BJ (cell line): ENCODE results near the gene TAS1R1. TPM values are rescaled to one million over a fixed set of nuclear protein-coding genes. Genes with fewer than 3 reads are reported as not detected.

Source experiments
- CTCF ChIA-PET: fragments of 350-600 bp; formaldehyde crosslinking; extraction: SDS; loops from one replicate; lab custom pipeline; 2021; ENCODE audit warnings: antibody characterized with exemption, inconsistent platforms; lab: Yijun Ruan, JAX
- POLR2A ChIA-PET: fragments of 300-600 bp; sonication (Branson Sonifier 250); formaldehyde crosslinking; extraction: SDS; loops from one replicate; lab custom pipeline; 2021; ENCODE audit warnings: antibody characterized with exemption; lab: Charles Lee
- DNase-seq: peaks from one replicate; pipeline ENCODE4 v3.0.0-alpha.2; 2011; ENCODE audit warnings: low read depth
- H3K27me3 ChIP-seq: 2 replicates; pipeline ENCODE4 v1.6.0; 2011; ENCODE audit warnings: low read length; ENCODE audit not compliant: control insufficient read depth, insufficient read depth
- H3K36me3 ChIP-seq: 2 replicates; pipeline ENCODE4 v1.5.1; 2011; ENCODE audit warnings: low read length; ENCODE audit not compliant: control insufficient read depth, insufficient read depth
- H3K4me3 ChIP-seq: 2 replicates; pipeline ENCODE4 v1.5.1; 2011; ENCODE audit warnings: low read depth, mild to moderate bottlenecking, control low read depth, low read length
- polyA plus RNA-seq: library from polyadenylated mRNA; depleted of rRNA; stranded (reverse); fragments of >200 nt; gene quantifications from 2 replicates; pipeline ENCODE4 v1.2.3, GENCODE V29; 2011
- TF ChIP-seq, protein P1 (sequence below): IDR thresholded peaks from 2 replicates; pipeline ENCODE4 v1.5.1; 2011; ENCODE audit warnings: low read depth, mild to moderate bottlenecking, control low read depth, inconsistent platforms, low read length, moderate library complexity; ENCODE audit not compliant: insufficient read depth

The TAS1R1 gene
- polyA plus RNA-seq, 1 experiment, result 0.25 TPM

DNA sequence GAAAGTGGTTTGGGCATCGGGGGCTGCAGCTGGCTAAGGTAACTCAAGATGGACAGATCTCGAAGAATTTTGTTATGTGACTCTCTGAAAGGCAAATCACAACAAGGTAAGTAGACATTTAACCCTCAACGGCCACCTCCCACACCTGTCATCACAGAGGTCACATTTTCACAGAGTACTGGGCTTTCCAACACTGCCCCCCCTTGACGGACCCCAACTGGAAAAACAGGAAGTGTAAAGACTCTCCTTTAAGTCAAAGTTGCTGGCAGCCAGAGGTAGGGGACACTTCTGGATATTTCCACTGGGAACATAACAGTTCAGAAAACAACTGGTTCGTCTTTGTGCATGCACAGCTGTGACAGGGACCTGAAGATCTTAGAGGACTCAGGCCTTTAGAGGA lies 23.1 kb upstream of the TAS1R1 start:
- ChIA-PET CTCF (no interaction called here), POLR2A (no interaction called here)
- Histone ChIP-seq H3K27me3 (no peaks in the 10 kb centered on the region), H3K4me3 (no peak overlapping the region), H3K36me3 (peaks cover 21% of the 10 kb centered on the region)
- no peak for DNase-seq
- TF ChIP-seq, protein P1, sequence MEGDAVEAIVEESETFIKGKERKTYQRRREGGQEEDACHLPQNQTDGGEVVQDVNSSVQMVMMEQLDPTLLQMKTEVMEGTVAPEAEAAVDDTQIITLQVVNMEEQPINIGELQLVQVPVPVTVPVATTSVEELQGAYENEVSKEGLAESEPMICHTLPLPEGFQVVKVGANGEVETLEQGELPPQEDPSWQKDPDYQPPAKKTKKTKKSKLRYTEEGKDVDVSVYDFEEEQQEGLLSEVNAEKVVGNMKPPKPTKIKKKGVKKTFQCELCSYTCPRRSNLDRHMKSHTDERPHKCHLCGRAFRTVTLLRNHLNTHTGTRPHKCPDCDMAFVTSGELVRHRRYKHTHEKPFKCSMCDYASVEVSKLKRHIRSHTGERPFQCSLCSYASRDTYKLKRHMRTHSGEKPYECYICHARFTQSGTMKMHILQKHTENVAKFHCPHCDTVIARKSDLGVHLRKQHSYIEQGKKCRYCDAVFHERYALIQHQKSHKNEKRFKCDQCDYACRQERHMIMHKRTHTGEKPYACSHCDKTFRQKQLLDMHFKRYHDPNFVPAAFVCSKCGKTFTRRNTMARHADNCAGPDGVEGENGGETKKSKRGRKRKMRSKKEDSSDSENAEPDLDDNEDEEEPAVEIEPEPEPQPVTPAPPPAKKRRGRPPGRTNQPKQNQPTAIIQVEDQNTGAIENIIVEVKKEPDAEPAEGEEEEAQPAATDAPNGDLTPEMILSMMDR, result no peak

- TF ChIP-seq, protein P1, result no peak
- no peak for DNase-seq
- POLR2A ChIA-PET, result no interaction called here
- Histone ChIP-seq H3K36me3 (peaks cover 13% of the 10 kb centered on the region), H3K27me3 (no peaks in the 10 kb centered on the region), H3K4me3 (no peak overlapping the region)
- CTCF ChIA-PET, result interaction anchor here (0.9 to 1.3 kb wide), 2 partner anchors 107 to 112 kb away, joined by 3 read pairs; no protein-coding TSS in a partner anchor
These were observed 20.8 kb upstream of the TAS1R1 start for GRCh38 chr1:6534248-6534822.

DNA sequence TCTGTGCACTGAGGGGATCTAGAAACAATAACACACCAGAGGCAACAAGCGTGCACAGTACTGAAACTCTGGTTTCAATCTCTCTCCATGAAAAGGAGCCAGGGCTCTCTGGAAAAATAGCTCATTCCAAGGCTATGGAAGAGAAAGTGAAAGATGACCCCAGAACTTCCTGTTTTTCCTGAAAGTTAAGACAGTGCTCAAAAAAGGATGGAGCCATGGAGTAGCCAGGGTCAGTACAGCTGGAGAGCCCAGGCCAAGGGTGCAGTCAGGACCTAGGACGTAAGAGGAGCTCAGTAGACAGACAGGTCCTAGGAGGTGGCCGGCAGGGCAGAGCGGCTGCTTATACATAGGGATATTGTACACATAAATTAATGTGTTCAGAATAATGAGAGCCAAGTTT lies 19.9 kb upstream of the TAS1R1 start:
- Histone ChIP-seq H3K36me3 (peaks cover 13% of the 10 kb centered on the region), H3K4me3 (no peak overlapping the region), H3K27me3 (no peaks in the 10 kb centered on the region)
- TF ChIP-seq, protein P1, result no peak
- POLR2A ChIA-PET, result no interaction called here
- no peak for DNase-seq
- CTCF ChIA-PET, result interaction anchor here (0.9 to 1.3 kb wide), 4 partner anchors 11 to 111 kb away, joined by 3 to 4 read pairs (median 3); no protein-coding TSS in a partner anchor

DNA sequence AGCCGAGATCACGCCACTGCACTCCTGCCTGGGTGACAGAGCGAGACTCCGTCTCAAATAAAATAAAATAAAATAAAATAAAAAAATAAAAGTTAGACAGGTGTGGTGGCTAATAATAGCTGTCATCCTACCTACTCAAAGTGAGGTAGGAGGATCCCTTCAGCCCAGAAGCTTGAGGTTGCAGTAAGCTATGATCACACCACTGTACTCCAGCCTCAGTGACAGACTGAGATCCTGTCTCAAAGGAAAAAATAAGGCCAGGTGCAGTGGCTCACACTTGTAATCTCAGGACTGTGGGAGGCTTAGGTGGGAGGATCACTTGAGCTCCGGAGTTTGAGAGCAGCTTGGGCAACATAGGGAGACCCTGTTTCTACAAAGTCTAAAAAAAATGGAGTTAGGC lies 18.8 kb upstream of the TAS1R1 start:
- ChIA-PET POLR2A (no interaction called here), CTCF (interaction anchor here (1.0 to 1.9 kb wide), 4 partner anchors 9 to 18 kb away, joined by 3 to 10 read pairs (median 6); partner anchors contain the start of gene NOL9)
- no peaks in the 10 kb centered on the region for H3K27me3 ChIP-seq
- TF ChIP-seq, protein P1, result no peak
- no peak for DNase-seq
- H3K4me3 ChIP-seq, result no peak overlapping the region
- peaks cover 9% of the 10 kb centered on the region for H3K36me3 ChIP-seq

DNA sequence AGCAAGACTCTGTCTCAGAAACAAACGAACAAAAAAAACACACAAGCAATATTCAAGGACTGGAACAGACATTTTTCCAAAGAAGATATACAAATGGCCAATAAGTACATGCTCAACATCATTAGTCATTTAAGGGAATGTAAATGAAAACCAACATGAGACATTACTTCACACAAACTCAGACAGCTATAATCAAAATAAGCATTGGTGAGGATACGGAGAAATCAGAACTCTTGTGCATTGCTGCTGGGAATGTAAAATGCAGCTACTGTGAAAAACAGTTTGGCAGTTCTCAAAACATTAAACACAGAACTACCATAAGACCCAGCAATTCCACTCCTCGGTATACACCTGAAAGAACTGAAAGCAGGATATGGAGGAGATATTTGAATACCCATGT lies 16.2 kb upstream of the TAS1R1 start:
- TF ChIP-seq, protein P1, result no peak
- H3K36me3 ChIP-seq, result peaks cover 2% of the 10 kb centered on the region; the same call in 1 of the 2 replicates
- H3K4me3 ChIP-seq, result no peak overlapping the region
- ChIA-PET POLR2A (no interaction called here), CTCF (interaction anchor here (1.3 to 1.5 kb wide), 3 partner anchors 16 to 108 kb away, joined by 4 to 6 read pairs (median 5); partner anchors contain the start of genes NOL9 and TAS1R1)
- no peaks in the 10 kb centered on the region for H3K27me3 ChIP-seq
- no peak for DNase-seq
